GM23338 (cell line): Measurements from ENCODE around the gene CHD2. TPM values are rescaled to one million over a fixed set of nuclear protein-coding genes. Genes with fewer than 3 reads are reported as not detected.

Experiments used
- ATAC-seq: fragments of 200-7000 bp; cut with Tn5 transposase; 3 replicates; pipeline ENCODE4 v1.9.1; 2020
- DNase-seq: peaks from one replicate; pipeline ENCODE4 v3.0.0-alpha.2; 2015; ENCODE audit warnings: low spot score
- H2AFZ ChIP-seq: fragments of 200-600 bp; sonication (generic); 2 replicates; pipeline ENCODE4 v1.8.0; 2016; ENCODE audit warnings: antibody characterized with exemption, mild to moderate bottlenecking, moderate library complexity
- H3F3A ChIP-seq: fragments of 200-600 bp; sonication (generic); replicated peaks from 2 replicates; pipeline ENCODE4 v1.8.0; 2017; ENCODE audit warnings: antibody characterized with exemption, mixed run types, low read depth
- H3K27ac ChIP-seq: fragments of 200-600 bp; sonication (generic); 2 replicates; pipeline ENCODE4 v1.6.1; 2016; ENCODE audit warnings: low read depth
- H3K27me3 ChIP-seq: fragments of 200-600 bp; sonication (generic); 2 replicates; pipeline ENCODE4 v1.8.0; 2016; ENCODE audit warnings: mild to moderate bottlenecking, mixed run types, moderate library complexity; ENCODE audit not compliant: insufficient read depth
- H3K36me3 ChIP-seq: fragments of 200-600 bp; sonication (generic); 2 replicates; pipeline ENCODE4 v1.8.0; 2016; ENCODE audit warnings: mild to moderate bottlenecking; ENCODE audit not compliant: insufficient read depth
- H3K4me1 ChIP-seq: fragments of 200-600 bp; sonication (generic); 2 replicates; pipeline ENCODE4 v1.8.0; 2016; ENCODE audit warnings: mild to moderate bottlenecking, moderate library complexity; ENCODE audit not compliant: insufficient read depth
- H3K4me2 ChIP-seq: fragments of 200-600 bp; sonication (generic); 2 replicates; pipeline ENCODE4 v1.7.1; 2017; ENCODE audit warnings: mixed run types
- H3K4me3 ChIP-seq: fragments of 200-600 bp; sonication (generic); 2 replicates; pipeline ENCODE4 v1.6.1; 2016; ENCODE audit warnings: mixed run types
- H3K79me2 ChIP-seq: fragments of 200-600 bp; sonication (generic); replicated peaks from 2 replicates; pipeline ENCODE4 v1.8.0; 2017; ENCODE audit warnings: mild to moderate bottlenecking; ENCODE audit not compliant: insufficient read depth
- H3K9me2 ChIP-seq: fragments of 200-600 bp; sonication (generic); 2 replicates; pipeline ENCODE4 v1.8.0; 2017; ENCODE audit not compliant: insufficient read depth
- H4K20me1 ChIP-seq: fragments of 200-600 bp; sonication (generic); replicated peaks from 2 replicates; pipeline ENCODE4 v1.8.0; 2017; ENCODE audit warnings: mild to moderate bottlenecking; ENCODE audit not compliant: insufficient read depth
- H3K27ac Mint-ChIP-seq: 2 replicates; pipeline ENCODE4 v1.8.0; 2020; ENCODE audit warnings: inconsistent platforms, mild to moderate bottlenecking, moderate library complexity, mixed read lengths
- H3K27me3 Mint-ChIP-seq: 3 replicates; pipeline ENCODE4 v1.8.0; 2022; ENCODE audit warnings: low read depth, mild to moderate bottlenecking, moderate library complexity, mixed read lengths, inconsistent platforms; ENCODE audit not compliant: insufficient read depth, poor library complexity
- H3K36me3 Mint-ChIP-seq: 3 replicates; pipeline ENCODE4 v1.8.0; 2021; ENCODE audit warnings: low read depth, mild to moderate bottlenecking, inconsistent platforms, moderate library complexity, mixed read lengths
- H3K4me1 Mint-ChIP-seq: 3 replicates; pipeline ENCODE4 v1.8.0; 2020; ENCODE audit warnings: mild to moderate bottlenecking, inconsistent platforms, mixed read lengths
- H3K4me3 Mint-ChIP-seq: 3 replicates; pipeline ENCODE4 v1.8.0; 2021; ENCODE audit warnings: moderate library complexity, mild to moderate bottlenecking, inconsistent platforms, mixed read lengths
- H3K9me3 Mint-ChIP-seq: 3 replicates; pipeline ENCODE4 v1.8.0; 2020; ENCODE audit warnings: moderate library complexity, mild to moderate bottlenecking, inconsistent platforms, mixed read lengths
- CREB1 ChIP-seq: fragments of 250-450 bp; sonication (Bioruptor Pico); IDR thresholded peaks from 2 replicates; pipeline ENCODE4 v1.5.0; 2020; ENCODE audit warnings: low read depth, mild to moderate bottlenecking, moderate library complexity
- EZH2 ChIP-seq: fragments of 200-600 bp; sonication (generic); IDR thresholded peaks from one replicate; pipeline ENCODE4 v1.8.0; 2017; ENCODE audit warnings: antibody characterized with exemption, mild to moderate bottlenecking, low read depth; ENCODE audit not compliant: unreplicated experiment
- EZH2phosphoT487 ChIP-seq: fragments of 200-600 bp; sonication (generic); IDR thresholded peaks from one replicate; pipeline ENCODE4 v1.8.1; 2018; ENCODE audit warnings: antibody characterized with exemption; ENCODE audit not compliant: unreplicated experiment
- NANOG ChIP-seq: IDR thresholded peaks from 2 replicates; pipeline ENCODE4 v1.6.1; 2016; ENCODE audit warnings: antibody characterized with exemption, borderline replicate concordance
- POLR2AphosphoS5 ChIP-seq: IDR thresholded peaks from 2 replicates; pipeline ENCODE4 v1.6.1; 2016; ENCODE audit warnings: antibody characterized with exemption, low read depth
- REST ChIP-seq: IDR thresholded peaks from one replicate; pipeline ENCODE4 v1.6.1; 2018; ENCODE audit warnings: antibody characterized with exemption; ENCODE audit not compliant: unreplicated experiment
- STAT1 ChIP-seq: IDR thresholded peaks from one replicate; pipeline ENCODE4 v1.6.1; 2016; ENCODE audit warnings: antibody characterized with exemption; ENCODE audit not compliant: unreplicated experiment
- ZNF114 ChIP-seq: fragments of 250-450 bp; sonication (Bioruptor Pico); IDR thresholded peaks from 2 replicates; pipeline ENCODE4 v1.5.0; 2020; ENCODE audit warnings: mild to moderate bottlenecking, moderate library complexity
- polyA plus RNA-seq: library from polyadenylated mRNA; unstranded; fragments of >200 nt; fragmentation: Nextera tagmentation; extraction: Ambion mirVana; gene quantifications from 2 replicates; pipeline ENCODE4 v1.2.1, GENCODE V29; 2016
- total RNA-seq: library from RNA; depleted of rRNA; stranded (reverse); fragments of >200 nt; shearing (Covaris generic); gene quantifications from 2 replicates; pipeline ENCODE4 v1.2.3, GENCODE V29; 2014
- TF ChIP-seq, protein P1 (sequence below), 2 experiments: fragments of 200-600 bp in 1 of 2; sonication (generic) in 1 of 2; conservative IDR thresholded peaks; 2 replicates each; pipeline versions ENCODE4 v1.5.1 to v1.6.1; 2016 to 2017; ENCODE audit warnings: antibody characterized with exemption in 2 of 2, low read depth in 2 of 2, mild to moderate bottlenecking in 2 of 2, moderate library complexity in 1 of 2
- TF ChIP-seq, protein P2 (sequence below): IDR thresholded peaks from 2 replicates; pipeline ENCODE4 v1.6.1; 2016; ENCODE audit warnings: antibody characterized with exemption

Gene CHD2
- total and polyA plus RNA-seq, 2 experiments from 2014 or later, result 119 to 130 TPM

DNA sequence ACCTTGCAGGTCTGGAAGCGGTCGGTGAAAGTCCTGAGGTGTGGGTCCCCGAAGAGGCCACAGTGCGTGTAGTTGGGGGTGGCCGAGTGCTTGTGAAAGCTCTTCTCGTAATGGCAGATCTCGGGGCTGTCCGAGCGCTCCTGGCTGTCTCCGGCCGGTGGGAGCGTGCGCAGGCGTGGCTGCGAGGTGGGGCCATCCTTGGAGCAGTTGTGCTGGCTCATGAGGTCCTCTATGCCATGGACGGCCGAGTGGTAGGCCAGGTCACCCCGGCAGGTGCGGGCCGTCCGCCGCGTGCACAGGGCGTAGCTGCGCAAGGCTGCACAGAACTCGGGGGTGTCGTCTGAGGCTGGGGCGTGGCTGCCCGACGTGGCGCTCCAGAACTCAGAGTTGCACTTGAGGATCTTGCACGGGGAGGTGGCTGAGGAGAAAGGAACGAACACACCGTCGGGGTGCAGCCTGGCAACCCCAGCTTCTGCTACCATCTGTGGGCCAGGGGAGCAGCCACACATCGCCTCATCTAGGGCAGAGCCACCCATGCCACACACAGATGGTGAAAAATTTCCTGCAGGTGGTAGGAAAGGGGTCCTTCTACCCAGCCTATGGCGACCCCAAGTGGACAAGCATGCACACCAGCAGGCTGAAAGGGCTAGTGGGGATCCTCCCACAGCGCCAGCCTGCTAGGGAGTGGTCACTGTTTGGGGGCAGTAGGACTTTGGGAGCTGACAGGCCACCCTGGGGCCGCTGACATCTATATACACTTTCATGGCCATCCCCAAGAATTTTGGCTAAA, 152.2 kb downstream of the CHD2 start:
- Histone ChIP-seq H3K36me3 (peaks cover 17% of the 10 kb centered on the region), H3K27me3 (no peaks in the 10 kb centered on the region), H3K9me2 (no peaks in the 10 kb centered on the region), H3K79me2 (peaks cover 30% of the 10 kb centered on the region), H2AFZ (no peak overlapping the region), H3K27ac (no peak overlapping the region), H4K20me1 (peaks cover 14% of the 10 kb centered on the region; the same call in 1 of the 2 replicates), H3K4me2 (no peak overlapping the region), H3F3A (no peaks in the 10 kb centered on the region), H3K4me3 (no peak overlapping the region), H3K4me1 (no peaks in the 10 kb centered on the region)
- H3K36me3 Mint-ChIP-seq, result peaks cover 74% of the 10 kb centered on the region
- H3K4me1 Mint-ChIP-seq, result peaks cover 12% of the 10 kb centered on the region
- ATAC-seq, result peak; percentile 49
- peaks cover 2% of the 10 kb centered on the region; the same call in 1 of the 3 replicates for H3K9me3 Mint-ChIP-seq
- DNase-seq, result no peak
- peaks cover 13% of the 10 kb centered on the region for H3K27me3 Mint-ChIP-seq
- TF ChIP-seq, protein P1, sequence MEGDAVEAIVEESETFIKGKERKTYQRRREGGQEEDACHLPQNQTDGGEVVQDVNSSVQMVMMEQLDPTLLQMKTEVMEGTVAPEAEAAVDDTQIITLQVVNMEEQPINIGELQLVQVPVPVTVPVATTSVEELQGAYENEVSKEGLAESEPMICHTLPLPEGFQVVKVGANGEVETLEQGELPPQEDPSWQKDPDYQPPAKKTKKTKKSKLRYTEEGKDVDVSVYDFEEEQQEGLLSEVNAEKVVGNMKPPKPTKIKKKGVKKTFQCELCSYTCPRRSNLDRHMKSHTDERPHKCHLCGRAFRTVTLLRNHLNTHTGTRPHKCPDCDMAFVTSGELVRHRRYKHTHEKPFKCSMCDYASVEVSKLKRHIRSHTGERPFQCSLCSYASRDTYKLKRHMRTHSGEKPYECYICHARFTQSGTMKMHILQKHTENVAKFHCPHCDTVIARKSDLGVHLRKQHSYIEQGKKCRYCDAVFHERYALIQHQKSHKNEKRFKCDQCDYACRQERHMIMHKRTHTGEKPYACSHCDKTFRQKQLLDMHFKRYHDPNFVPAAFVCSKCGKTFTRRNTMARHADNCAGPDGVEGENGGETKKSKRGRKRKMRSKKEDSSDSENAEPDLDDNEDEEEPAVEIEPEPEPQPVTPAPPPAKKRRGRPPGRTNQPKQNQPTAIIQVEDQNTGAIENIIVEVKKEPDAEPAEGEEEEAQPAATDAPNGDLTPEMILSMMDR (conservative IDR thresholded peaks at IDR 0.05; ENCODE audit: low read depth in 2 of 2), result peak; percentile 47 to 65
- no peak for TF ChIP-seq NANOG
- no peak overlapping the region for H3K27ac Mint-ChIP-seq
- H3K4me3 Mint-ChIP-seq, result no peak overlapping the region

DNA sequence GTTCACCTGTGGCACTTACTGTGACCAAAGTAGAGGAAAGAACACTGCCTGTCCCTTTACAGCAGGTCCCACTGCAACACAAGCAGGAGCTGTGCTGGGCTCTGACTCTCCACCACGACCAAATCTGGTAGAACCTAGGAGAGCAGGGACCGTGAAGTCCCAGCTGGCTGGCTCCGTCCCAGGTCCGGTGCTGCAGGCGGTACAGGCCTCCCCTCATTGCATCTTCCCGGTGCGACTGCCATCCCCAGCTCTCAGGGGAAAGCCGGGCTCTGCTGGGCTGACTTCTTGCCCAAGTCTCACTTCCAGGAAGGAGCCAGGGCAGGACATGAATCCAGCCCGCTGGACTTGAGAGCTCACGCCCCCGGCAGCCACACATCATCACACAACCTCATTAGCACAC, 155.1 kb downstream of the CHD2 start:
- H3K36me3 ChIP-seq, result peaks cover 17% of the 10 kb centered on the region
- H2AFZ ChIP-seq, result no peak overlapping the region
- H3K27me3 ChIP-seq, result no peaks in the 10 kb centered on the region
- Mint-ChIP-seq H3K27ac (peak overlapping the region; percentile 44; the same call in 1 of the 2 replicates), H3K9me3 (no peaks in the 10 kb centered on the region), H3K4me1 (peaks cover 40% of the 10 kb centered on the region), H3K27me3 (peaks cover 18% of the 10 kb centered on the region), H3K4me3 (no peak overlapping the region), H3K36me3 (peaks cover 60% of the 10 kb centered on the region)
- no peaks in the 10 kb centered on the region for H3K9me2 ChIP-seq
- no peak overlapping the region for H3K4me2 ChIP-seq
- H4K20me1 ChIP-seq, result peaks cover 13% of the 10 kb centered on the region
- H3K4me1 ChIP-seq, result peaks cover 11% of the 10 kb centered on the region
- H3K4me3 ChIP-seq, result no peak overlapping the region
- no peak overlapping the region for H3K27ac ChIP-seq
- H3F3A ChIP-seq, result no peaks in the 10 kb centered on the region
- peaks cover 58% of the 10 kb centered on the region for H3K79me2 ChIP-seq
- DNase-seq, result no peak
- ATAC-seq, result no peak
- no peak for TF ChIP-seq CREB1 (CRISPR knock-in tag)
- TF ChIP-seq NANOG, result no peak
- TF ChIP-seq EZH2, result no peak
- TF ChIP-seq, protein P1 (conservative IDR thresholded peaks at IDR 0.05; ENCODE audit: low read depth in 2 of 2), result no peak
- no peak for TF ChIP-seq STAT1
- TF ChIP-seq POLR2AphosphoS5, result no peak
- TF ChIP-seq, protein P2, sequence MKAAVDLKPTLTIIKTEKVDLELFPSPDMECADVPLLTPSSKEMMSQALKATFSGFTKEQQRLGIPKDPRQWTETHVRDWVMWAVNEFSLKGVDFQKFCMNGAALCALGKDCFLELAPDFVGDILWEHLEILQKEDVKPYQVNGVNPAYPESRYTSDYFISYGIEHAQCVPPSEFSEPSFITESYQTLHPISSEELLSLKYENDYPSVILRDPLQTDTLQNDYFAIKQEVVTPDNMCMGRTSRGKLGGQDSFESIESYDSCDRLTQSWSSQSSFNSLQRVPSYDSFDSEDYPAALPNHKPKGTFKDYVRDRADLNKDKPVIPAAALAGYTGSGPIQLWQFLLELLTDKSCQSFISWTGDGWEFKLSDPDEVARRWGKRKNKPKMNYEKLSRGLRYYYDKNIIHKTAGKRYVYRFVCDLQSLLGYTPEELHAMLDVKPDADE, result no peak
- TF ChIP-seq EZH2phosphoT487, result no peak
- no peak for TF ChIP-seq ZNF114 (CRISPR knock-in tag)
- TF ChIP-seq REST, result no peak
